Caco-2 (cell line): ENCODE results near the gene FAM204A. TPM values are rescaled to one million over a fixed set of nuclear protein-coding genes. Genes with fewer than 3 reads are reported as not detected.

Source experiments
- BruUV-seq: library from RNA; stranded (reverse); fragments of 400-500 nt; replicated peaks from 2 replicates; lab custom pipeline; 2021; lab: Mats Ljungman, UMichigan
- CTCF ChIA-PET: fragments of 300-600 bp; sonication (Branson Sonifier 250); formaldehyde crosslinking; loops from one replicate; lab custom pipeline; 2022; ENCODE audit warnings: antibody characterized with exemption; lab: Charles Lee
- POLR2A ChIA-PET: fragments of 300-600 bp; sonication (Branson Sonifier 250); formaldehyde crosslinking; loops from one replicate; lab custom pipeline; 2022; ENCODE audit warnings: antibody characterized with exemption; lab: Charles Lee
- DNase-seq, 2 experiments: peaks; one replicate each; pipeline versions ENCODE4 v3.0.0 to v3.0.0-alpha.2; 2020 to 2022
- H3K27me3 ChIP-seq: replicated peaks from 2 replicates; pipeline ENCODE4 v1.6.0; 2011; ENCODE audit warnings: low read length; ENCODE audit not compliant: control insufficient read depth, insufficient read depth
- H3K36me3 ChIP-seq: 2 replicates; pipeline ENCODE4 v1.5.1; 2011; ENCODE audit warnings: low read length; ENCODE audit not compliant: control insufficient read depth, insufficient read depth
- H3K4me1 ChIP-seq: fragments of 250-450 bp; sonication (Bioruptor Pico); 2 replicates; pipeline ENCODE4 v1.5.1; 2020; ENCODE audit warnings: mild to moderate bottlenecking
- H3K4me3 ChIP-seq: 2 replicates; pipeline ENCODE4 v1.5.1; 2011; ENCODE audit warnings: low read depth, mild to moderate bottlenecking, control low read depth, low read length
- H3K9me3 ChIP-seq: fragments of 250-450 bp; sonication (Bioruptor Pico); 2 replicates; pipeline ENCODE4 v1.5.1; 2020; ENCODE audit warnings: mild to moderate bottlenecking, moderate library complexity
- H3K27ac Mint-ChIP-seq: one replicate; pipeline ENCODE4 v1.8.0; 2022; ENCODE audit warnings: mixed read lengths; ENCODE audit not compliant: unreplicated experiment
- H3K27me3 Mint-ChIP-seq: one replicate; pipeline ENCODE4 v1.8.0; 2022; ENCODE audit warnings: mixed read lengths; ENCODE audit not compliant: insufficient read depth, unreplicated experiment
- H3K36me3 Mint-ChIP-seq: one replicate; pipeline ENCODE4 v1.8.0; 2022; ENCODE audit warnings: mild to moderate bottlenecking, mixed read lengths; ENCODE audit not compliant: insufficient read depth, unreplicated experiment
- H3K4me1 Mint-ChIP-seq: one replicate; pipeline ENCODE4 v1.8.0; 2022; ENCODE audit warnings: low read depth, mixed read lengths; ENCODE audit not compliant: unreplicated experiment
- H3K4me3 Mint-ChIP-seq: one replicate; pipeline ENCODE4 v1.8.0; 2022; ENCODE audit warnings: mild to moderate bottlenecking, moderate library complexity, mixed read lengths; ENCODE audit not compliant: unreplicated experiment
- H3K9me3 Mint-ChIP-seq: one replicate; pipeline ENCODE4 v1.8.0; 2022; ENCODE audit warnings: mixed read lengths; ENCODE audit not compliant: unreplicated experiment
- CTCF ChIP-seq, 2 experiments: fragments of 200-600 bp in 1 of 2; IDR thresholded peaks; 1 replicate in 1 of 2; 2 replicates in 1 of 2; pipeline versions ENCODE4 v1.5.1 to v1.8.0; 2011 to 2022; ENCODE audit warnings: antibody characterized with exemption in 1 of 2, control low read depth in 1 of 2, inconsistent platforms in 1 of 2, low read depth in 1 of 2, low read length in 1 of 2, mild to moderate bottlenecking in 1 of 2, moderate library complexity in 1 of 2; ENCODE audit not compliant: insufficient read depth in 1 of 2, severe bottlenecking in 1 of 2, unreplicated experiment in 1 of 2
- intact Hi-C: fragments of 100-400 bp; cut with micrococcal nuclease; formaldehyde crosslinking; loops from one replicate; pipeline ENCODE4 v1.10.0; 2022; ENCODE audit not compliant: unreplicated experiment
- total RNA-seq: library from RNA; stranded (reverse); gene quantifications from 2 replicates; pipeline ENCODE4 v1.2.3, GENCODE V29; 2022

The FAM204A gene
- total RNA-seq, 1 experiment from 2014 or later = 68.7 TPM

DNA sequence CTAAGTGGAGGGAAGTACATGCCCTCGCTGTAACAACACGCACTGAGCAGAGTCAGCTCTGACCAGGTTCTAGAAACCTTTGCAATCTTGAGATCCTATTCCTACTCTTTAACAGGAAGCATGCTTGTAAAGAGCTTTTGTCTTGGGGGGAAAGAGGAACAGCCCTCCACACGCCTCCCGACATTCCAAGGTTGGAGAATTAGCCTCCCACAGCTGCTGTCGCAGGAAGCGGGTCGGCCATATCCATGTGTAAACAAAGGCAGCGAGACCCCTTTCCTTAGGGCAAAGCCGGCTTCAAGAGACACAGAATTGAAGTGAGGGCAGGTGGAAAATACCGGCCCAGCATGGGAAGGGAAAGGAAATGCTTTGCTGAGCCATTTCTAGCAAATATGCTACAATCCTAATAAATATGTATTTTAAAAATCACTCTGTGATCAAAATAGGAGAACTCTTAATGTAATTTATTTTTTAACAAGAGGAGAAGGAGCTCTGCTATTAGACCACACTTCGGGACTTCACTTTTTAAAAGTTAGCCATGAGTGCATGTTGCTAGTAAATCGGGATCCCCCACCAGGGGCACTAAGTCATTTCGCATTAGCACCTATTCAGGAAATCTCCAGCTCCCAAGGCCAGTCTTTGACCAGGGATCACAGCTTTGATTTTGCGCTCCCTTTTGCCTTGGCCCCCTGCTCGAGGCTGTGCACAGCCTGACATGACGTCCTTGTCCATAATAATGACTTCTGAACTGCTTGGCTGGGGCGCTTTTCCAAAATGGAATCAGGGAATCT, 55.9 kb downstream of the FAM204A start:
- H3K4me3 Mint-ChIP-seq = no peak overlapping the region
- DNase-seq = no peak
- H3K27me3 Mint-ChIP-seq = no peaks in the 10 kb centered on the region
- POLR2A ChIA-PET = no interaction called here
- Histone ChIP-seq H3K4me1 (no peaks in the 10 kb centered on the region), H3K27me3 (no peaks in the 10 kb centered on the region), H3K9me3 (no peaks in the 10 kb centered on the region), H3K36me3 (no peaks in the 10 kb centered on the region), H3K4me3 (no peak overlapping the region)
- no peaks in the 10 kb centered on the region for H3K36me3 Mint-ChIP-seq
- CTCF ChIA-PET = no interaction called here
- H3K27ac Mint-ChIP-seq = no peak overlapping the region
- no peak for TF ChIP-seq CTCF (IDR thresholded peaks at IDR 0.05; ENCODE audit: insufficient read depth in 1 of 2, low read depth in 1 of 2, low read length in 1 of 2, severe bottlenecking in 1 of 2, unreplicated experiment in 1 of 2)
- BruUV-seq = no TSS peak
- intact Hi-C loops = no loop called here
- peaks cover 9% of the 10 kb centered on the region for H3K9me3 Mint-ChIP-seq
- H3K4me1 Mint-ChIP-seq = no peaks in the 10 kb centered on the region

DNA sequence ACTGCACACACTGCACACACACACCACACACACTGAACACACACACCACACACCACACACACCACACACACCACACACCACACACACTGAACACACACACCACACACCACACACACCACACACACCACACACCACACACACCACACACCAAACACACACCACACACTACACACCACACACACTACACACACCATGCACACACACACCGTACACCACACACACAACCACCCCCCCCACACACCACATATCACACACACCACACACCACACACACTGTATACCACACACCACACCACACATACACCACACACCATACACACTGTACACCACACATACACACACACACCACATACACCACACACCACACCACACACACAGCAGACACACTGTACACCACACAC, 59.5 kb downstream of the FAM204A start:
- no TSS peak for BruUV-seq
- intact Hi-C loops = no loop called here

DNA sequence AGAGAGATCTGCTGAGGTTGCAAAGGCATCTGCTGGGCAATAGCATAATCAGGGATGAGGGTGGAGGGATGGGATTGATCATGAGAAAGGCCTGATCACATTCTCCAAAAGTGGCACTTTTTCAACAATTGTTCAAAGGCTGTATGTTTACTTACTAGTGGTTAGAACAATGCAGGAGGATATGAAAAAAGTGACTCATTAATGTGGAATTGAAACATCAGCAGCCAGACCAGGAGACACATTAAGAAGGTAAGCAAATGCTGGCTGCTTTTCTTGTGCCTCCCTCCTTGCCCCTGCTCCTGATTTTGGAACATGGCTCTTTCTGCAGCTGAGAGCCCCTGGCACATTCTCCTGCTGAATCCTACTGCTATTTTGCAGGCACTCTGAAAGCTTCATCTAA, 63.5 kb downstream of the FAM204A start:
- no peak overlapping the region for H3K4me3 Mint-ChIP-seq
- no peak overlapping the region for H3K27ac Mint-ChIP-seq
- Histone ChIP-seq H3K4me1 (no peaks in the 10 kb centered on the region), H3K4me3 (no peak overlapping the region), H3K9me3 (no peaks in the 10 kb centered on the region; the same call in 1 of the 2 replicates), H3K27me3 (no peaks in the 10 kb centered on the region), H3K36me3 (no peaks in the 10 kb centered on the region)
- H3K9me3 Mint-ChIP-seq = peaks cover 24% of the 10 kb centered on the region
- CTCF ChIA-PET = no interaction called here
- no peaks in the 10 kb centered on the region for H3K4me1 Mint-ChIP-seq
- H3K27me3 Mint-ChIP-seq = no peaks in the 10 kb centered on the region
- DNase-seq = no peak
- POLR2A ChIA-PET = no interaction called here
- no peaks in the 10 kb centered on the region for H3K36me3 Mint-ChIP-seq
- intact Hi-C loops = no loop called here
- TF ChIP-seq CTCF (IDR thresholded peaks at IDR 0.05; ENCODE audit: insufficient read depth in 1 of 2, low read depth in 1 of 2, low read length in 1 of 2, severe bottlenecking in 1 of 2, unreplicated experiment in 1 of 2) = no peak
- BruUV-seq = no TSS peak

More for the DNA sequence above, 59.5 kb downstream of the FAM204A start:
- no peaks in the 10 kb centered on the region for H3K36me3 Mint-ChIP-seq
- H3K9me3 ChIP-seq = no peaks in the 10 kb centered on the region
- no peak overlapping the region for H3K4me3 ChIP-seq
- H3K9me3 Mint-ChIP-seq = peaks cover 24% of the 10 kb centered on the region
- CTCF ChIA-PET = no interaction called here
- DNase-seq = no peak
- POLR2A ChIA-PET = no interaction called here
- H3K27me3 ChIP-seq = no peaks in the 10 kb centered on the region
- H3K4me1 ChIP-seq = no peaks in the 10 kb centered on the region
- H3K4me1 Mint-ChIP-seq = no peaks in the 10 kb centered on the region
- no peak for TF ChIP-seq CTCF (IDR thresholded peaks at IDR 0.05; ENCODE audit: insufficient read depth in 1 of 2, low read depth in 1 of 2, low read length in 1 of 2, severe bottlenecking in 1 of 2, unreplicated experiment in 1 of 2)
- no peak overlapping the region for H3K4me3 Mint-ChIP-seq
- no peaks in the 10 kb centered on the region for H3K36me3 ChIP-seq
- no peak overlapping the region for H3K27ac Mint-ChIP-seq
- H3K27me3 Mint-ChIP-seq = no peaks in the 10 kb centered on the region
